Activated CD8-positive, alpha-beta memory T cell treated with anti-CD3 and anti-CD28 coated beads for 1 hour (primary cell): ENCODE measurements around the gene SPINT1.

Experiments used
- DNase-seq, 2 donors: peaks; one replicate each; pipeline ENCODE4 v3.0.0-alpha.2; 2020; ENCODE audit warnings: low read depth in 1 of 2; ENCODE audit errors: extremely low read depth in 1 of 2

SPINT1 gene, protein sequence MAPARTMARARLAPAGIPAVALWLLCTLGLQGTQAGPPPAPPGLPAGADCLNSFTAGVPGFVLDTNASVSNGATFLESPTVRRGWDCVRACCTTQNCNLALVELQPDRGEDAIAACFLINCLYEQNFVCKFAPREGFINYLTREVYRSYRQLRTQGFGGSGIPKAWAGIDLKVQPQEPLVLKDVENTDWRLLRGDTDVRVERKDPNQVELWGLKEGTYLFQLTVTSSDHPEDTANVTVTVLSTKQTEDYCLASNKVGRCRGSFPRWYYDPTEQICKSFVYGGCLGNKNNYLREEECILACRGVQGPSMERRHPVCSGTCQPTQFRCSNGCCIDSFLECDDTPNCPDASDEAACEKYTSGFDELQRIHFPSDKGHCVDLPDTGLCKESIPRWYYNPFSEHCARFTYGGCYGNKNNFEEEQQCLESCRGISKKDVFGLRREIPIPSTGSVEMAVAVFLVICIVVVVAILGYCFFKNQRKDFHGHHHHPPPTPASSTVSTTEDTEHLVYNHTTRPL

DNA sequence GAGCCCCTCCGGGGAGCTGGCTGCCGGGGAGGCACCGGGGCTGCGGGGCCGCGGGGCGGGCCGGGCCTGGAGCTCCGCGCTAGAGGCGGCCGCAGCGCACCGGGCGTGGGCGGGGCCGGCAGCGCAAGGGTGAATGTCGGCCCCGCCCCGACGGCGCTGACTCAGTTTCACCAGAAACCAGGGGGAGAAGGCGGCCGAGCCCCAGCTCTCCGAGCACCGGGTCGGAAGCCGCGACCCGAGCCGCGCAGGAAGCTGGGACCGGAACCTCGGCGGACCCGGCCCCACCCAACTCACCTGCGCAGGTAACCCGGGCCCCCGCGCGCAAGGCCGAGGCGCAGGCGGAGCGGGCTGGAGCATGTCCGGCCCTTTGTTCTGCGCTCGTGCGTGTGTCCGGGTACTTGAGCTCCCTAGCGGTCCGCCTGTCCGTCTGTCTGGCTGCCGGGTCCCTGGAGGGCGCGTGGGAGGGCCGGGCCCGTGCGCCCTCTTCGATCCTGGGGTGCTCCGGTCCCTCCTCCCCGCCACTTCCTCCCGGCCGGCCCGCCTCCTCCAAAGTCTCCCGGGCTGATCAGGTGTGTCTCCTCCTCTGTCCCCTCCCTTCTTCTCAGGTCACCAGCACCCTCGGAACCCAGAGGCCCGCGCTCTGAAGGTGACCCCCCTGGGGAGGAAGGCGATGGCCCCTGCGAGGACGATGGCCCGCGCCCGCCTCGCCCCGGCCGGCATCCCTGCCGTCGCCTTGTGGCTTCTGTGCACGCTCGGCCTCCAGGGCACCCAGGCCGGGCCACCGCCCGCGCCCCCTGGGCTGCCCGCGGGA lies at the start of gene SPINT1:
SPINT1 (plus strand) TSS at position 164 of the 811 bp plus-strand sequence; CDS start at position 671, 507 bp downstream.
- no peak for DNase-seq

DNA sequence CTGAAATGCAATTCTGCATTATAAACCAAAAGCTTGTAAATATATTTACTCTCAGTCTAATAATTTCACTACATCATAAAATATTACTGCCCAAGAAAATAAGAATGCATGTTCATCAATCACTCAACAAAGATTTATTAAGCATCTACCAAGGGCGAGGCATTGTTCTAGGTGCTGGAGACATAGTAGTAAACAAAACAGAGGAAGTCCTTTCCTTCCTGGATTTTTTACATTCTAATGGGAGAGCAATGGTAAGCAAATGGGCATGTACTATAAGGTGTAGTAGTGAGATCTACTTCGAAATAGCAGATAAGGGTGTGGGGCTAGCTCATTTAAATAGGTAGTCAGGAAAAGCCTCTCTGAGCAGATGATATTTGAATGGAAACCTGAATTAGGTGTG lies 47.8 kb upstream of the SPINT1 start:
- DNase-seq, result no peak

DNA sequence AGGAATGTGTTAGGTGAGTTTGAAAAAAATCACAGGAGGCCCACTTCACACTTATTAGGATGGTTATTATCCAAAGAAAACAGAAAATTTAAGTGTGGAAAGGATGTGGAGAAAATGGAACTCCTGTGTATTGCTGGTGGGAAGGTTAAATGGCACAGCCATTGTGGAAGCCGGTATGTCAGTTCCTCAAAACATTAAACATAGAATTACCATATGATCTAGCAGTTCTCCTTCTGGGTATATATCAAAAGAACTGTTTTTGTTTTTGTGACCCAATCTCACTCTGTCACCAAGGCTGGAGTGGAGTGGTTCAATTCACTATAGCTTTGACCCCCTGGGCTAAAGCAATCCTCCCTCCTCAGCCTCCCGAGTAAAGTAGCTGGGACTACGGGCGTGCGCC lies 47.3 kb upstream of the SPINT1 start:
- DNase-seq, result no peak

DNA sequence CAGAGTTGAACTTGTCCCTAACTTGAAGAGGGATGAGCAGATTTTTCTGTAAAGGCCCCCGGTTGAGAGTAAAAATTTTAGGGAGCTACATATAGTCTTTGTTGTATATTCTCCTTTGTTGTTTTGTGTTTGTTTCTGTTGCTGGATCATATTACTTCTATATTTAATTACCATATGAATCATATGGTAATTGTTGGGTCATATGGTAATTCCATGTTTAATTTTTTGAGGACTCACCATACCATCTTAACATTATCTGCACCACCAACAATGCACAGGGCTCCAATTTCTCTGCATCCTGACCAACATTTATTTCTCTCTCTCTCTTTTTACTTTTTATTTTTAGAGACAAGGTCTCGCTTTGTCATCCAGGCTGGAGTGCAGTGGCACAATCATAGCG lies 44.3 kb upstream of the SPINT1 start:
- DNase-seq, result no peak

DNA sequence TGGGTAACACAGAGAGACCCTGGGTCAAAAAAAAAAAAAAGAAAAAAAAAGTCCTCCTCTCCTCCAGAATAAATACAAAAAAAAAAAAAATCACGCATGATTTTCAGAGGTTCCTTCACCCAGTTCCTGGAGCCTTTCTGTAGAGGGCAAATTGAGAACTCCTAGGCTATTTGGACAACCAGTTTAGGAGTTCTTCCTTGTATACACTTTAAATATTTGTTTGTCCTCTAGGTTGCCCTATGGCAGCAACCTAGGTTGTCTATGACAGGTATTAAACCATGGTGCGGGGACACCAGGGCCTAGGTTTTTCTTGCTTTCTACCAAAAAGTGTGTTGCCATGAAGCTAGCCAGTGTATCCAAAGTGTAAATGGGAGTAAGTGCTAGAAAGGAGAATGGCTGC lies 40.8 kb upstream of the SPINT1 start:
- no peak for DNase-seq

DNA sequence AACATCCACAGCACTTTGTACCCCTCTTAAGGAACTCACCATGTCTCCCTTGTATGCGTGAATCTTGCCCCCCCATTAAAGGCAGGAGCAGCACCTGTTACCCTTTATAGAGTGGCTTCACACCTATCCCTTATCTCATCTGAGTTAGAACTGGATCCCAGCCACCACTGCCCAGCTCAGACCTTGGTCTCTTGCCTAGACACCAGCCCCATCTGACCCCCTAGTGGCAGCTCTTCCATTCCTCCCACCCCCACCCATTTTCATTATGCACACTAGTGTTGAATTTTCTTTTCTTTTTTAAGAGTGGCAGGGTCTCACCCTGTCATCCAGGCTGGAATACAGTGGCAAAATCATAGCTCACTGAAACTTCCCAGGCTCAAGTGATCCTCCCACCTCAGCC lies 40.2 kb upstream of the SPINT1 start:
- DNase-seq, result no peak

DNA sequence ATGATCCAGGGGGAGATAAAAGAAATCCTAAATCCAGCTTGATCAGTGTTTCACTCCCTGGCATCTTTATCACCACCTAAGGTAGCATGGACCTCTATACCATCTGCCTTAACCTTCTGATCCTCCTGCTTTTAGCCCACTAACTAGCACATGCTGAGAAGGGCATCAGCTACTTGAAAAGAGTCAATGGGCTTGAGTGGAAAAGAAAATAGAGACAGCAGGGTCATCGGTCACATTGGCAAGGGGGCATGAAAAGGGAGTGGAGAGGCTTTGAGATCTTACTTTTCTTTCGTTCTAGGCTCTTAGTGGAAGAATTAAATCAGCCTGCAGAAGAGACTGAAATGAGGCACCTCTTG lies 37.2 kb upstream of the SPINT1 start:
- no peak for DNase-seq

DNA sequence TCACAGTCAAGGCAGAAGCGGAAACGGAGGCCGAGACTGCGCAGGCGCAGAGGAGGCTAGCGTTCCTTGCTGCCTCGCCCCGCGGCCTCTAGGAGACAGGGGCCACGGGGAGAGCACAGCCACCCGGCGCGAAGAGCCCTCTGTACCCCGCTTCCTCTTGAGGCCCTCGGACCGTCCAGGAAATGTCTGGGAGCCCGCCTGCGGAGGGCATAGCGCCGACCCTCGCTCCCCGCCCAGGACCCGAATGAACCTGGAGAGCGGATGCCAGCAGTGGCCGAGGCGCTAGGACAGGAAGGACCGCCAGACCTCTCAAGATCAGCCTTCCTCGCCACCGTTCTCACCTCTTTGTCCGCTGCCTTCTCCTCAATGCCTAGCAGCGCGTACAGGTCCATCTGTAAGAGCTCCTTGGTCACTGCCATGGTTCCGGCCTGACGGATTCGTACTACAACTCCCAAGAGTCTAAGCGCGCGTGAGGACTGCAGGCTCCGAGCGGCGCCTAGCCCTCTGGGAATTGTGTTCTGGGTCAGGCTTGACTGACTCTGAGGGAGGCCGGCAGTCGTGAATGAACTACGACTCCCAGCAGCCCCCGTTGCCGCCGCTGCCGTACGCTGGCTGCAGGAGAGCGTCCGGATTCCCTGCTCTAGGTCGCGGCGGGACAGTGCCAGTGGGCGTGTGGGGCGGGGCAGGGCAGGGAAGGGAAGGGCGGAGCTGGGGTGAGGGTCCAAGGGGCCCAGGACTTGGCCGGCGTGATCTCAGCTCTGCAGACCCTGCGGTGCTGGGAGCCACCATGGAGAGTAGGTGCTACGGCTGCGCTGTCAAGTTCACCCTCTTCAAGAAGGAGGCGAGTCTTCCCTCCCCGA lies 36.6 kb upstream of the SPINT1 start, which contains the start of the genes DNAJC17 and ZFYVE19:
DNAJC17 (minus strand) TSS at position 446 of the 860 bp plus-strand sequence; CDS start at position 419, 27 bp downstream.
ZFYVE19 (plus strand) TSS at position 62 of the 860 bp plus-strand sequence; CDS start at position 563, 501 bp downstream.
- peak; percentile 84 to 91 for DNase-seq

DNA sequence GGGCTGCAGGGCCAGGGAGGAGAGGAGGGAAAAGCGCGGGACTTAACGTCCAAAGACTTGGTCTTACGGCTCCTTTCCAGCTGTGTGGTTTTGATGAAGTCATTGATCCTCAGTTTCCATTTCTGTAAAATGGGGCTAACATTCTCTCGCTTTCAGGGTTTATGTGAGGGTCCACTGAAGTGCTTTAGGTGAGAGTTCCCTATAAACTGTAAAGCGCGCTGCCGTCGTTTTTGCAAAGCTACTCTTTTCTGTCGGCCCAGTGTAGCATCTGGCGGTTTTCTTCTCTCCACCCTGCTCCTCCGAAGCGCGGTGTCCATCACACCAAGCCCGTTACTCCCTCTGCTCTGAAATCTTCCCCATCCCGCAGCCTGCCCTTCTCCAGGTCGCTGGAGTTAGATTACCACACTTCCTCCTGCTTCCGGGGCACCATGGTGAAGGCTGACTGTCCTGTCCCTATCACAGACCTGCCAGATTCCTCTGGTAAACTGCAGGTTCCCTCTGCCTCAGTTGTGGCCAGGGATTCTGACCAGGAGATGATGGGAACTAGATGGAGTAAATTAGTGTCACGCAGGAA lies 35.9 kb upstream of the SPINT1 start:
- DNase-seq, result no peak

DNA sequence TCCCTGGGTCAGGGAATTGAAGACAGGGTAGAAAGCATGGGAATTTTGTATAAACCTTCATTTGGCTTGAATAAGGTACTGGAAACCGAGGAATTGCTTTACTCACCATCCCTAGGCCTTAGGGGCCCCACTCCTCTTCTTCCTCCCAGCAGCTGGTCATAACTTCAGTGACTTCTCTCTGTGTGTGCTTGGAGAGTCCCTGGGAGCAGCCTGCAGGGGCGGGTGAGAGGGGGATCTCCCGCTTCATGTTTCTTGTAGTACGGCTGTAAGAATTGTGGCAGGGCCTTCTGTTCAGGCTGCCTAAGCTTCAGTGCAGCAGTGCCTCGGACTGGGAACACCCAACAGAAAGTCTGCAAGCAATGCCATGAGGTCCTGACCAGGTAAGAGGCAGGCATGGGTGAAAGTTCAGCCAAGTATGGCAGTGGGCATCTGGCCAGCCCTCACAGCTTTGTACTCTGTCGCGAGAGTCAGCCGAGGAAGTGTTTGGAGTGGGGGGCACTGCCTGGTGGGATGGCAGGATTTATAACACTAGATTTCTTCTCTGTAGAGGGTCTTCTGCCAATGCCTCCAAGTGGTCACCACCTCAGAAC lies 34.9 kb upstream of the SPINT1 start:
- no peak for DNase-seq

DNA sequence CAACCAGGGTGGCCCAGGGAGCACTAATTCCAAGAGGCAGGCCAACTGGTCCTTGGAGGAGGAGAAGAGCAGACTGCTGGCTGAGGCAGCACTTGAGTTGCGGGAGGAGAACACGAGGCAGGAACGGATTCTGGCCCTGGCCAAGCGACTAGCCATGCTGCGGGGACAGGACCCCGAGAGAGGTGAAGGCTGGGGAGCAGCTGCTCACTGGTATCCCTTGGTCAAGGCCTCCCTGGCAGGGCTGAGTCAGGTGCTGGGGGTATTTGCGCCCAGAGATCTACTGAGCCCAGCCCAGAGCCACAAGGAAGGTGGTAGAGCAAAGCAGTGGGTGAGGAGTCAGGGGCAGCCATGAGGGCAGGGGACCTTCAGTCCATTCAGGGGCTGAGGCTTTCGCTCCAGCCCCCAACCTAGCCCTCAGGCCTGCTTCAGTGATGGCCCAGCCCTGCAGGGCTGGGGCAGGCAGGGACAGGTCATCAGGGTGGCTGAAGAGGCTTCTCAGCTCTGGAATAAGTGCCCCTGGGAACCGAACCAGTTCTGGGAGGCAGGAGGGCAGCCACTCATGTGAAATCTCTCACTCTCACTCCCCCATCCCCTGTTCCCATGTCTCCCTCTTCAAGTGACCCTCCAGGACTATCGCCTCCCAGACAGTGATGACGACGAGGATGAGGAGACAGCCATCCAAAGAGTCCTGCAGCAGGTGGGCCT lies 31.0 kb upstream of the SPINT1 start:
- DNase-seq, result no peak

DNA sequence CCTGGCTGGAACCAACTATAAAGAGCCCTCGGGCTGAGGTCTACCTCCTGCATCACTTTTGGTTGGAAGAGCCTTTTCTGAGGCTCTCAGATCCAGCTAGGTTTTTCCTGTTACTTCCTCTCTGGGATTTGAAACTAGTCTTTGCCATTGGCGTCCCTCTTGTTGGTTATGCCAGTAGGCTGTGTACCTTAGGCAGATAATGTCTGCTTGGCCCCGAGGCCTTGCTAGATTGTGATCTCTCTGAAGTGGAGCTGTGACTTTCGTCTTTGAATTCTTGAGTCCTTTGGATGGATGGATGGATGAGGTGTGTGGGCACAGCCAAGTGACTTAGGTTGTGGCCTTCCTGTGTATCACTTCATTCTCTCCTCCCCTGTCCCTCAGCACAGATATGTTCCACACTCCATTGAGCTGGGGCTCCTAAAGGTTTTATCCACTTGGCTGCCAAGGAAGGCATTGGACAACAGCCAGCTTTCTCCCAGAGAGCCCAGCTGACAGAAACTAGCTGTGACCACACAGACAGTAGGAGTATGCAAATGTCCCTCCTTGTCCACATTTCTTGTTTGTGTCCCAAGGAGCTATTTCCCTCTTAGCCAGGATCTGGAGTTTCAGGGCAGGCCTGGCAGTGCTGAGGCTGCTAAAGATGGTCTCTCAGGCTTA lies 28.7 kb upstream of the SPINT1 start:
- DNase-seq, result no peak

DNA sequence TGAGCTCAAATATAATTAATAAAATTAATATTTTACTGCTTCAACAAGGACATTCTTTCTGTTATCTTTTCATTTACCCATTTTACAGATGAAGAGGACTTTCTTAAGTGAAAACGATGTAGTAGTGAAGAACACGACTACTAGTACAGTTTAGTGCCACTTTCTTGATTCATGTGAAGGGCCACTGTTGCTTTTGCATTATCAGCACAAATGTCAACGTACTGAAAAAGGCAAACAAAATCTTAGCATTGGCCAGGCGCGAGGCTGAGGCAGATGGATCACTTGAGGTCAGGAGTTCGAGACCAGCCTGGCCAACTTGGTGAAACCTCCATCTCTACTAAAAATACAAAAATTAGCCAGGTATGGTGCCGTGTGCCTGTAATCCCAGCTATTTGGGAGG lies 24.8 kb upstream of the SPINT1 start:
- no peak for DNase-seq

DNA sequence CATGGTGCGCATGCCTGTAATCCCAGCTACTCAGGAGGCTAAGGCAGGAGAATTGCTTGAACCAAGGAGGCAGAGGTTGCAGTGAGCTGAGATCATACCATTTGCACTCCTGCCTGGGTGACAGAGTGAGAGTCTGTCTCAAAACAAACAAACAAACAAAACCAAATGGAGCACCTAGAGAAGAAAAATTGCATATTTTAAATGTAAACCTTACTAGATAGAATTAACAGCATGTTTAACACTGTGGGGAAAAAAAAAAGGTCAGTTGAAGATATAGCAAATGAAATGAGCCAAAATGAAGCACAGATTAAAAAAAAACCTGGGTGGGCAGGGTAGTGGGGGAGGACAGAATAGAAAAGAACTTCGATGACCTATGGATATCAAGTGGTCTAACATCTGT lies 22.7 kb upstream of the SPINT1 start:
- DNase-seq, result no peak

DNA sequence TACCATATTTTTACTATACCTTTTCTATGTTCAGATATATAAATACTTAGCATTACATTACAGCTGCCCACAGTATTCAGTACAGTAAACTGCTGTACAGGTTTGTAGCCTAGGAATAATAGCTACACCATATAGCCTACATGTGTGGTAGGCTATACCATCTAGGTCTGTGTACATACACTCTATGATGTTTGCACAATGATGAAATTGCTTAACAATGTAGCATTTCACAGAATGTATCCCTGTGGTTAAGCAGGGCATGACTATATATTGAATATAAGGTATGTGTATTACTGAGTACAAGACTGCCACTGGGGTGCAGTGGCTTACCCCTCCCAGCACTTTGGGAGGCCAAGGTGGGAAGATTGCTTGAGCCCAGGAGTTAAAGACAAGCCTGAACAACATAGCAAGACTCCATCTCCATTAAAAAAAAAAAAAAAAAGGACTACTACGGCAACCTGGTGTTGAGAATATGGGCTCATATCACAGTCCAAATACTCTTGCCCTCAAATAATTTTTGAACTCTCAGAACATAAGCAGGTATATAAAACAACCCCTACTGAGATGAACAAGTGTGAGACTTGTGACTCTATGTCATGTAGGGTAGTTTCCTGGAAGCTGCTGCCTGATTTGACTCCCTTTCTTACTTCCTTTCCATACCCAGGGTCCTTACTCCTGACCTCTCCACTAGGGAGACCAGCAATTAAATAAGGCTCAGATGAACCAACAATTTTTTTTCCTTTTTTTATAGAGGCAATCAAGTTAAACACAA lies 20.1 kb upstream of the SPINT1 start:
- no peak for DNase-seq

DNA sequence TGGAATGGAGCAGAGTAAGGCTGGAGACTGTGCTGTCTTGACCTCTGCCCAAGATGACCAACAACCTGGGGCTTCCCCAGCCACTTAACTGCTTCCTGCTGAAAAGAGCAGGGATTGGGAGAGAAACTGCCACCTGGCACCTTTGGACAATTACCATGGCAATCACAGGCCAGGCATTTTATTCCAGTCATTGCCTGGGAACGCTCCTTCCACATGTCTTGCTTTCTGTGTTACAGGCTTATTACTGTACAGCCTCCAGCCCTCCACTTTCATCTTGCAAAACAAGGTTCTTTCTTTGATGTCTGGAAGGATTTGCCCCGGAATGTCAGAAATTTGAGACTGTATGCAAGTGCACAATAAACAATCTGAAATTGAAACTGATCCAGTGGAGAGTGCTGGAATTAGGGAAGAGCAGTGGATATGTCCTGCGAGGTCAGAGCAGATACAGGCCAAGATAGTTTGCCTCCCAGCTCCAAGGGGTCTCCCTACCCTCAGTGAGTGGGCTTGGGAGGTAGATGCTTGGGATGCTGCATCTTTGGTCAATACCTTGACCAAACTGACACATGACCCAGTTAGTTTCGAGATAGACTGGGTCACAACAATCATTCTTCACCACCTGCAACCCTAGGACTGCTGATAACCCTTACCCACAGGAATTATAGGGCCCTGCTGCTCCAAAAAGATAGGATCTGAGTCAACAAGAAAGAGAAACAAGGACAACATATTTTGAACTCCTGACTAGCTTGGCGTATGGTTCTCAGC lies 18.0 kb upstream of the SPINT1 start:
- DNase-seq, result no peak

DNA sequence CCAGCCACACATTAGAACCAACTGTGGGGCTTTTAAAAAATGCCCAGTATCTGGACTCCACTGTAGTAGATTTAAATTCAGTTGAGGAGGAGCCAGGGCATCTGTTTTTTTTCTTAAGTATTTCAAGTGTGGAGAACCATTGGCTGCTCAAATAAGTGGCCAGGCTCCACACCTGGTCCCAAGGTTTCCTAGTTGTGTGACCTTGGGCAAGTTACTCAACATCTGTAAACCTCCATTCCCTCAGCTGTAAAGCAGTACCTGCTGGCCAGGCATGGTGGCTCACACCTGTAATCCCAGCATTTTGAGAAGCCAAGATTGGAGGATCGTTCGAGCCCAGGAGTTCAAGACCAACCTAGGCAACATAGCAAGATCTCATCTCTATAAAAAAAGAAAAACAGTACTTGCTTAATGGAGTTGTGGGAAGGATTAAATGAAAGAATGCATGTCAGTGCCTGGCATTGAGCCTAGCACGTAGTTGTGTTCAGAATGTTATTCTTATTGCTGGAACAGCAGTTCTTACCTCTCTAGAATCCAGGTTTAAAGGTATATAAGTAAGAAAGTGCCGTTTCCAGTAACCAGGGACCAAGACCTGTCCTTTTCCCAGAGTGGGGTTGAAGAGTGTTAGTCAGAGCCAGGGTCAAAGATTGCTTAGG lies 17.3 kb upstream of the SPINT1 start:
- DNase-seq, result no peak
